ENCODE data around the gene KCNH1.

The KCNH1 gene

DNA sequence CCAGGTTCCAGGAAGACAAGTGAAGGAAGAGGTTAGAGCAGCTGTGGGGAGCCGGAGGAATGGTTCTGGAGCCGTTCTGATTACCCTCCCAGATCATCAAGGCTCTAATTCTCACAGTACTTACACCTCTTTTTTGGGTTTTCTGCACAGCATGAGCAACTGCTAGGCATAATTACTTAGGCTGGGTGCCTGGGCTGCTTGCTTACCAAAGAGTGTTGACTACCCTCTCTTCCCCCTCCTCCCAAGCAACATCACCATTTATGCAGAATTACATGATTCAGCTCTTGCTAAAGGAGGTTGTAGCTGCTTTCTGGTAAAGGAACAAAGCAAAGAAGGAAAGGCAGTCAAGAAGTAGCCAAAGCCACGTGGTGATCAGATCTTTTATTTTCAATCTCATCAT is 397.2 kb downstream of the KCNH1 start:
- intact Hi-C loops (cut with DNase I) = no loop called here
- peak in 3 of 10 donors; percentile 21 to 85 (median 38) for DNase-seq

DNA sequence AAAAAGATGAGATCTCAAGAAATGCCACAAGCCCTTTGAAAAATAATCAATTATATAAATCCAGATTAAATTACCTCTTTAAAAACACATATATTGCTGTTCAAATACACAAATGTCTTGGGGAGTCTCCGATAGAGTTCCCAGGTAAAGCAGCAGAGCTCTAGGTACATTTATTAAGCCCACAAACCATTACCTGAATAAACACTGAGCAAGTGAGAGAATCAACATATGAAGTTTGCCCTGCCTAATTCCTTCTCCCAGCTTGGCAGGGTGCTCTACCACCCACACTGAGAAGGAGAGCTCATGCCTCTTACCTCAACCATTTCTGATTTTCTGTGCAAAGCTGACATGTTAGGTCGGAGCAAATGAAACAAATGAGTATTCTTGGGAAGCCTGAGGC is 402.4 kb downstream of the KCNH1 start:
- intact Hi-C loops (cut with DNase I) = no loop called here
- no peak for DNase-seq

DNA sequence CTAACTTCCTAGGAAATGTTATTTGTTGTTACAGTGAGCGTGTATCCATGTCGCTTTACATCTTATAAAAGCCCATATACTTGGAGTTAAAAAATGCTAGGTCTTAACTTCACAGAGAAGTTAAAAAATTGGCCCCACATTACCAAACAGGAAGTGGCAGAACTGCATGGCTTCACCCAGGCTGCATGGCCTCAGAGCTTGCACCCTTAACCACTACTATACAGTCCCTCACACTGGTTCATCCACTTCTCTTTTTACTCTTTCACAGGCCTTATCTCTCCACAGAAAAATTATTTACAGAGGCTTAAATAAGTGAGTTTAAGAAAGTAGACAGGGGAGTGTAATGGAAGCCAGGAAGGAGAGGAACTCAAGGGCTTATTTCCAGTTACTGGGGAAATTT is 402.8 kb downstream of the KCNH1 start:
- intact Hi-C loops (cut with DNase I) = no loop called here
- no peak for DNase-seq

DNA sequence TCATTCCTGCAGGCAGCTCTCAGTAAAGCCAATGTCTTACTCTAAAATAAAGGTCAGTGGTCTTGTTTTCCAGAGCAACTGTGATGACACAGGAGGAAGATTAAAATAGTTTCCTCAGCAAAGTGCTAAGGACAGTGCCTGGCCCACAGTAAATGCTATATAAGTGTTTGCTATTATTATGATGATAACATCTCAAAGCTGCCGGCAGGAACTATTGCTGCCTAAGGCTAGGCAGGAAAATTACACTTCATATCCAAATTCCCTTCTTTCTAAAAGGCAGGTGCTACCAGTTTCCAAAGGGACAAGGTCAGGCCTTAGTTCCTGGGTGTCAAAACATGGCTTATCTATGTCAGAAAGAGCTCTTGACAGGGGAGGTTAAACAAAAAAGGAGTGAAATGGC is 403.9 kb downstream of the KCNH1 start:
- DNase-seq = no peak
- intact Hi-C loops (cut with DNase I) = no loop called here

DNA sequence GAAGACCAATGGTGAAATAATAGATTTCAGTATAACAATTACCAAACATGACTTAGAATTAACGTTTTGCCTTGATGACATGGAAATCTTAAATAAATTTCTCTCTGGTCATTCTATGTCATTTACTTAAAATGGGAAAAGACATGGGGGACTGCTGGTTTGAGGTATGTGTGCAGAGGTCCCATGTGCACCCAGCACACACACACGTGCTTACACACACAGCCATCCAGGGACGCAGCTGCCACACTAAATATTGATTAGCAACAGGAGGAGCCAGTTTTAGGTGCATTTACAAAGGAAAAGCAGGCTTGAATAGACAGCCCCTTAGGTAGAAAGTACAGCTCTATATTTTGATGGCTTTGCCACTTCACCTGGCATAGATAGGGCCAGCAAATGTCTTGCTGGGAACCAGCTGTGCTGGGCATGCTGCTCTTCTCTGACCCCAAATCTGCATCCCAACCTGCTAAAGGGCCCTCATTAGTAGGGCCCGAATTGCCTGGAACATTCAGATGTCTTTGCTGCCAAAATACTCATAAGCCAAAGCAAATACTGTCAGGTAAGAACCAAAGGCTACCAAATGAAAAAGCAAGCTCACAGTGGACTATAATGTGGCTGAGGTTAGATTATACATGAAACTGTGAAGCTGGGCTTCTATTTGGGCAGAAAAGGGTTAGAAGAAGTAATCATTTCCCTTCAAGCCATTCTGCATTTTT is 405.4 kb downstream of the KCNH1 start:
- DNase-seq = no peak
- intact Hi-C loops (cut with DNase I) = no loop called here

DNA sequence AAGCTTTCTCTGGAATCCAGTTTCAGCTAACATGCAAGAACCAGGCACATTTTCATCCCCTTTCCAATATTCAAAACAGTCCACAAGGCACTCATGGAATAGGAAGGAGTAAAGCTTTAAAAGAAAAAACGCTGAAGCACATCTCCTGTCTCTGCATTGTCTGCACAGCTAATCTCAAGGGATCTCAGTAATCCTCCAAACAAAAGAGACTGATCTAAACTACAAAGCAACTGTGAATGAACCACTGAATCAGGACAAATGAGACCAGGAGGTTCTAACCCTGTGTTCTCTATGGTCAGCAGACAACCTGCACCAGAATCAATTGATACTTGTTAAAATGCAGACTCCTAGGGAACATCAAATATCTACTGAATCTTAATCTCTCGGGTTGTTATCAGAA is 406.2 kb downstream of the KCNH1 start:
- intact Hi-C loops (cut with DNase I) = no loop called here
- DNase-seq = no peak

DNA sequence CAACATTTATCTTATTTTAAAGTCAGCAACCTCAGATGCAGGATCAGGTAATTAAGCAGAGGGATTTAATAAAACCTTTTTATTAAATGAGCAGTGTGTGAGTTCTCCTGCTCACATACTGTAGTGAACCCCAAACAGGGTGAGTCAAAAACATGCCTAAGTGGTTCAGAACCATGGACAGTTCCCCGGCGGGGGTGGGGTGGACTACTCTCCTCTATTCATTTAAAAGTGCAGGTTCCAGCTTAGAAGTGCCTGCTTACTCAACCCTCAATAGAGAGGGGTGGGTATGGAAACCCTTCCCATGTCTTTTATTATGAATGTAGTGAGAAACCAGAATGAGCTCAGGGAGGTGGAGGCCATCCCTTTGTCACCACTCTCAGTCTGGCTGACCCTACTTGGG is 407.3 kb downstream of the KCNH1 start:
- intact Hi-C loops (cut with DNase I) = no loop called here
- DNase-seq = peak in 2 of 10 donors; percentile 42 to 57

DNA sequence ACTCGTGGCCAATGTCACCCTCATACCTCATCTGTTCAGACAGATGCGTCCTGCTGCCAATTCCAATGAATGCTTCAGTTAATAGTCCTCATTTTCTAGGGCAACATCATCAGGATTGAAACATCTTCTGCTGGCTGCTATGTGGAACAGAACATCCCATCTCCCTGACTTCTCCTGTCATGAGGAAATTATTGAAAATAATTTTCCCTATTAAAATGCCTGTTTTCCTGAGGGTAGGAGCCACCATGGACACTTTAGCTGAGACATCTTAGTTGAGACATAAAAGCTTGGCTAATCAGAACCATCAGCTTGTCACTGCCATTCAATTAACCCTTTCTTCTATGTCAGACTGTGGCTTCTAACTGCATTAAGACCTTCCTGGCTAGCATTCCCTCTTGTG is 409.2 kb downstream of the KCNH1 start:
- intact Hi-C loops (cut with DNase I) = no loop called here

DNA sequence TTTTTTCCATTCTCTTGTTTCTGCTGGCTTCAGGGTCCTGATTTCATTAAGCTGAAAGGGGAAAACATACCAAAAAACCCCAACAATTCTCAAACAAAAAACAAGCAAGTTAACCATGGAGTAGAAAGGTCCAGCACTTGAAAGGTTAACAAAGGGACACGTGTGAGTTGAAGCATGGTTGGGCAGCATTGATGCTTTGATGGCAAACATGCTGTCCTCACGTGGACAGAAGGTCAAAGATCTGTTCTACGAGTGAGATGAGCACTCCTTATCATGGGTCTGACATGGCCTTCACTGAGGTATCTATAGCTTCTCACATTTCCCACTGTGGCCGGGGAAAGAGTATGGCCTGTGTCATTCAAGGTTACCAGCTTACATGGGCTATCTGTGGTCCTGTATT is 410.3 kb downstream of the KCNH1 start:
- DNase-seq = no peak

More for the DNA sequence above, 409.2 kb downstream of the KCNH1 start:
- DNase-seq = no peak

DNA sequence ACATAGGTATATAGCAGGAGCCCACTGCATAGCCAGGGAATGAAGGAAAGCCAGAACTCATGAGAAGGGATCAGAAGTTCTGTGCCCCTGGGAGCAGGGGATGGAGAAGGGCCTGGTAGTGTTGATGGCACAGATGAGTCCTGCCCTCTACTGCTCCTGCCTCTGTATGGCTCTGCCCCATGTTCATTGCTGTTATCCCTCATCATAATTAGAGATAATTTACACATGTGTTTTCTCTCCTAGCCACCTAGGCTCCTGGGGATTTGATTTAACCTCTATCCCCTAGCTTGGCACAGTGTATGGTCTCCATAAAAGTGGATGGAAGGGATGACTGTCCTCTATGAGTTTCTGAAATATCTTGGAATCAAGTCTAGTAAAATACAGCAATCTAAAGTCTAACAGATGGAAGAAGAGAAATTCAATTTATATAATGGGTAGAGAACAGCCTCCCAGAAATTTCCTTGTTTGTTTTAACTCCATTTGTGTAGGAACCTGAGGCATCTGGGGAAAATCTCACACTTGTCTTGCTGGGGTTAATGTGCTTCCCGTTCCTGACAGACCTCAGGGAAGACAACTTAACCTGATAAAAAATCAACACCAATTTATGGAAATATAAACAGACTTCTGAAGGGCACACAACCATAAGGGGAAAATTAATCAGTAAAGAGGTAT is 411.4 kb downstream of the KCNH1 start:
- no peak for DNase-seq
- intact Hi-C loops (cut with DNase I) = no loop called here

More for the DNA sequence above, 410.3 kb downstream of the KCNH1 start:
- intact Hi-C loops (cut with DNase I) = no loop called here

DNA sequence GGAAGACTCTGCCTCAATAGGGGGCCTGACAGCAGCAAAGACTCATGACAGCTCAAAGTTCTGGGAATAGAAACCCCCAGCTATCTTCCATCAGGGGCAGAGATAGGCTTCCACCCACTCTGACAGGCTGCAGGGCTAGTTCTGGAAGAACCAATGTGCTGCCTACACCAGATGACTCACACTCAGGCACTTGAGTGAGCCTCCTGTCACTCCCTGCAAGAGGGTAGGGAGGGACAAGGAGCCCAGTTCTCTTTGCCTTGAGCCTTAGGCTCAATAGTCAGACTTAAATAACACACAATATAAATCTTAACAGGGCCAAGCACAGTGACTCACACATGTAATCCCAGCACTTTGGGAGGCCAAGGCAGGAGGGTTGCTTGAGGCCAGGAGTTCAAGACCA is 418.9 kb downstream of the KCNH1 start:
- intact Hi-C loops (cut with DNase I) = no loop called here
- DNase-seq = peak in 5 of 10 donors; percentile 35 to 91 (median 48)

DNA sequence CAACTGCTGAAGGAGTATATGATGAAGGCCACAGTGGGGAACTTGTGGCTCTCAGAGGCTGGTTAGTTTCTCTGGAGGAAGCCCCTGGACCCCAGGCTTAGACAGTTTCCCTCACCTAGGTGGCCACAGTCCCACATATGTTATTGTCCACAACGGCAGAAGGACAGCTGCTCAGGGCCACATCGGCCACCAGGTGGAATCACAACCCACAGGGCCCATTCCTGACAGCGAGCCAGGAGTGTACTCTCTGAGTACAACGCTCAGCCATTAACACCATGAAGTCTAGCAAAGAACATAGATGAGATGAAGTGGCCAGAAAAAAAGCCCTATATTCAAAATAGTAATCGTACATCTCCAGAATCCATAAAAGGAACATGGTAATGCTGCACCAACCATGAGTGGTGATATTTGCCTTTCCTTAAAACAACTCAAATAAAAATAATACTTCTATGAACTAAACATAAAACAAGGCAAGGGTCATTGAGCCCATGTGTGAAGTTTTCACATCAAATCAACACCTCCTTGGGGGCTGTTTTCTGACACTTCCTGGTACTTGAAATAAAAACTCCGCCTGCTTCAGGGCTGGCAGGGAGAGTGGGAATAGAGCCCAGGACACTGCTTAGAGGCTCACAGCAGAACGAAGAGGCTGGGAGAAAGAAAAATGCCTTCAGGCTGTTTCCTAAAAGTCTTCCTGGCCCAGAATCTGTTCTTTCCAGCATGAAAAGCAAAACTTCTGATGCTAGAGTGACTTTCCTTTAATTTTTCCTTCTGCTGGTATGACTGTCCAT is 421.9 kb downstream of the KCNH1 start:
- DNase-seq = no peak
- intact Hi-C loops (cut with DNase I) = no loop called here

DNA sequence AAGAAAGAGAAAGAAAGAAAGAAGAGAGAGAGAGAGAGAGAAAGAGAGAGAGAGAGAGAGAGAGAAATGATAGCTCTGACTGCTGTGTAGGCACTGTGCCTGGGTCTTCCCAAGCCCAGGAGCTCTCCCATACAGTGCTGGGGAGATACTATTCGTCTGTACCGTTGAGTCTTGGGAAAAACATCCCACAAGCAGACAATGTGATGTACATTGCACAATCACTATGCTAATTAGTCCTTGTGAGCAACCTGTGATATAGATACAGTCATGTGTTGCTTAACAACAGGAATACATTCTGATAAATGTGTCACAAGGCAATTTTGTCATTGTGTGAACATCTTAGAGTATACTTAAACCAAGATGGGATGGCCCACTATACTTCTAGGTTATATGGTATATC is 424.2 kb downstream of the KCNH1 start:
- DNase-seq = no peak
- intact Hi-C loops (cut with DNase I) = no loop called here

DNA sequence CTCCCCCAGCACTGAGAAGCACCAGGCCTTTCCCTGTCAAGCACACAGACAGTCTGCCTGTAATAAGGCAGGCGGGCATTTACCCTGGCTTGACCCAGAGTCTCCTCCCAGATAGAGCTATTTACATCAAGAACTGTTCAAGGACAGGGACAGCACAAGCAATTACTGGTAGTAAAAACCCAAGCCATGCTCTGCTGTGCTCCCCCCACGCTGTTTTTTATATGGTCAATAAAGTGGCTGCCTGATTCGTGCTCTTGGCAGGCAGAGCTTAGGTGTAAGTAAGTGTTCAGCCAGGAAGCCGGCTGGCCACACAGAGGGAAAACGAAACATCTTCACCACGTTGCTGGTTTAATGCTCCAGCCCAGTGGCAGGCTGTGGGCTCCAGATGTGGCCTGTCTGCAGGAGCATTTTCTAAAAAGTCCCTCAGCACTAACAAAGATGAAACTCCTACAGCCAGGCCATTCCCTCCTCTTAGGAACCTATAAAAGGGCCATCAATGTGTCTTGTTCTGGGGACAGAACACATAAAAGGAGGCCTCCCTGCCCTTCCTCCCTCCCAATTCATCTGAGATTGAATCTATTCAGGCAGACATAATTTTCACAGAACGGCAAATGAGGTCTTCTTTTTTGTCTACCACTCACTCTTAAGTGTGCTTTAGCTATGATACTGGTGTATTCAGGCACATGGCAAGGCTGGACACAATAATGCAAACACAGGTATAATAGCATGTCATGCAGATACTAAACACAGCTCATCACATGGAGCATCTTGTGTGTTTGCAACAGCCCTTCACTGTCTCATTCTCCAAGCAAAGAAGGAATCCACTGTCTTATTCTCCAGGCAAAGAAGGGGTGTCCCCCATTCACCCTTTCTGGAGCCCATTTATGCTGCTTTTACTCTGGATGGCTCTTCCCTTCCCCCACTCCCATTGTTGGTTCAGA is 426.4 kb downstream of the KCNH1 start:
- intact Hi-C loops (cut with DNase I) = no loop called here
- DNase-seq = peak in 1 of 10 donors; percentile 34

DNA sequence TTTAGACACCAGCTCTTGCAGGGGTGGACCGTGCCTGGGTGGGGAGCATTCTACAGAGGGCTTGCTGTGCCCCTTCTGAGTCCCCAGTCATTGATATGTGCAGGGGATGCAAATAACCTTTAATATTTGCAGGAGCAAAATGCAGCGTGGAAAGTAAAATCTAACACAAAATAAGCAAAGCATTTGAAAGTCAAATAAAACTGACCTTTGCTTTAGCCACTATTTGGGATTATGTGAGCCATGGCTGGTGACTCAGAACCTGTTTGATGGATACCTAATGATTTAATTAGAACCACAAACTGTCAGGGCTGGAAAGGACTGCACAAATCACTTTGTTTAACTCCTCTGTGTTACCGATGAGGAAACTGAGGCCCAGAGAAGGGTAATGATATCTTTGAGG is 427.7 kb downstream of the KCNH1 start:
- DNase-seq = no peak
- intact Hi-C loops (cut with DNase I) = no loop called here

DNA sequence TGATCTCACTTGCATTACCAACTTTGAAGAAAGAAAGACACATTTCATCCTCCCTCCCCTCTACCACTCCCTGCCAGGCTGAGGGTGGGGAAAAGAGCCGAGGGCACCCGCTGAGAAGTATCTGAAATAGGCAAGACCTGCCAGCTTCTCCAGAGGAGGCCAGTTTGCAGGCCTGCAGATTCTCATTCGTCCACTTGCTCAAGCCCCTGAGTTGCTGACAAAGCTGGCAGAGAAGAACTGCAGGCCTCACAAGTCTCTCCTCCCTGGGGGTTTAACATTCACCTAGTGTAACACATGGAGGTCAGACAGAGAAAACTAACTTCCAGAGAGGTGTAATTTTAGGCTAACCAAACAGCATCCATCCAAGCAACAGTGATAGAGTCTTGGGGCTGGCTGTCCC is 428.9 kb downstream of the KCNH1 start:
- DNase-seq = peak in 1 of 10 donors; percentile 68
- intact Hi-C loops (cut with DNase I) = no loop called here

DNA sequence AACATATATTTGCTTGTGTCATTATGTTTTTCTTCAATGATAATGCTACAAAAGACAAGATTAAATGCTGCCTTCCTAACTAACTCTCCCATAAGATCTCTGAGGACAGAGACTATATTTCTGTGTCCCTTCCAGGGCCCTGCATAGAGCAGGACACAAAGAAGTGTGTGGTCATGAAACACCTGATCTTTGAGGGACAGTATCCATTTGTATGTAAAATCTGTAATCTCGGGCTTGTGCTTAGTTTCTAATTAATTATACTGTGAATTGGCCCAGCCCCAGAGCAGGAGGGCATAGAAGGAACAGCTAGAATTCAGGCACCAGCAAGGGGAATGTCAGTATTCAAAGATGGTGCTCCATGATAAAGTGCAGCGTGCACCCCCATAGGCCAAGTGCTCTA is 430.4 kb downstream of the KCNH1 start:
- DNase-seq = no peak
- intact Hi-C loops (cut with DNase I) = no loop called here

DNA sequence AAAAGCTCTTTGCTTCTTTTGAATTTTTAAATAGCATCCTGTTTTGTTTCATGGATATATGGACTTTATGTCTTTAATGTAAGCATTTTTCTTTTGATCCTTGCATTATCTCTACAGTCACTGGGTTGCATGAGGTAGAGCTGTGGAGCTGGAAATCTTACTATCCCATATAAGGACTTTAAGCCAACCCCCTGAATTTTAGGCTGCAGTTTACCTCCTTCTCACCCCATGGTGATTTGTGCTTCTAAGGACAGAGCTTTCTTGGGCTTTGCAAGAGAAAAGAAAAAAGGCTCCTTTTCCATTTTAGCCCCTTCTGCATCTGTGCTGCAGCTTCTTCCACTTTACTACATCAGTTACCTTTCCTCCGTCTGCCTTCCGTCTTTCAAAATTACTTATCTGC is 431.4 kb downstream of the KCNH1 start:
- intact Hi-C loops (cut with DNase I) = no loop called here
- no peak for DNase-seq

DNA sequence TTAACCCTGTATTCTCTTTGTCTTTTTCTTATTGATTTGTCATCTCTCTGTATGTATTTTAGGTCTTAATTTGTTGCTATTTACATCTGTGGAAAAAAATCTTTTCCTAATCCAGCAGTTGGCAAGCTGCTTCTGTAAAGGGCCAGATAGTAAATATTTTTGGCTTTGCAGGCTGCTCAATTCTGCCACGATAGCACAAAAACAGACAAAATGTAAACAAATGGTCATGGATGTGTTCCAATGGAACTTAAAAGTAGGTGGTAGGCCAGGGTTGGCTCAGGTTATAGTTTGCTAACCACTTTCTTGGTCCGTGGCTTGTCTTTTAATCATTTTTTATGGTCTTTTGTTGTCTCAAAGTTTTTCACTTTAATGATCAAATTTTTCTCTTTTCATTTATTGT is 433.4 kb downstream of the KCNH1 start:
- intact Hi-C loops (cut with DNase I) = no loop called here
- no peak for DNase-seq

DNA sequence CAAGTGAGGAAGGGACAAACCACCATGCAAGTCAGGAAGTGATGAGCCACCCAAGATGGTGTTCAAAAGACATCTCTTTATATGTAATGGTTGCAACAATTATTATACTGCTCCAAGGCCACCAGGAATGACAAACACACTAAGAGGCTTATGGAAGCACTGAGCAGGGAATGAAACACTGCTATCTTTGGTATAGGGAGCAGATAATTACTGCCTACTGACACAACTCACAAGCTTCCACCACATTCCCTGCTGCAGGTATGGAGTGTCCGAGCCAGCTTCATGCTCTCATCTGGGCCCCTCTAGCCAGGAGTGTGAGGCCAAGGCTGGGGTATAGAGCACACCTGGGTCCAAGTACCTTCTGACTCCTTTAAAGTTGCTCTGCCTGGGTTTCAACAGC is 433.9 kb downstream of the KCNH1 start:
- peak in 1 of 10 donors; percentile 22 for DNase-seq
- intact Hi-C loops (cut with DNase I) = no loop called here

All from posterior cingulate gyrus (tissue), 11 donors.